Forelimb muscle (tissue), 1 donor: ENCODE data around the gene ACOX1. TPM values are rescaled to one million over a fixed set of nuclear protein-coding genes. Genes with fewer than 3 reads are reported as not detected.

Source experiments
- DNase-seq: peaks from one replicate; pipeline ENCODE4 v3.0.0-alpha.2; 2013; ENCODE audit warnings: low read depth
- polyA plus RNA-seq: library from polyadenylated mRNA; unstranded; fragments of 120-200 nt; gene quantifications from one replicate; pipeline ENCODE4 v1.2.1, GENCODE V29; 2013; ENCODE audit not compliant: insufficient read length

ACOX1 gene
- polyA plus RNA-seq, 1 donor, result 18.9 TPM

GRCh38 chr17:75933808-75934207, 45.2 kb downstream of the ACOX1 start:
- DNase-seq, result no peak

- DNase-seq, result no peak
These were observed 46.1 kb downstream of the ACOX1 start for GRCh38 chr17:75932852-75933251.

- DNase-seq, result no peak
These were observed 47.9 kb downstream of the ACOX1 start for GRCh38 chr17:75931062-75931461.

GRCh38 chr17:75927286-75927922, 51.6 kb downstream of the ACOX1 start:
- no peak for DNase-seq

- no peak for DNase-seq
These were observed 52.5 kb downstream of the ACOX1 start for GRCh38 chr17:75926456-75926855.

GRCh38 chr17:75925912-75926311, 53.1 kb downstream of the ACOX1 start:
- DNase-seq, result no peak

GRCh38 chr17:75925103-75925502, 53.9 kb downstream of the ACOX1 start:
- DNase-seq, result no peak

GRCh38 chr17:75922963-75923874, 55.7 kb downstream of the ACOX1 start:
- DNase-seq, result no peak

- no peak for DNase-seq
These were observed 56.6 kb downstream of the ACOX1 start for GRCh38 chr17:75922173-75922961.

GRCh38 chr17:75921596-75921995, 57.4 kb downstream of the ACOX1 start:
- DNase-seq, result no peak

GRCh38 chr17:75920045-75920560, 58.9 kb downstream of the ACOX1 start:
- DNase-seq, result no peak

GRCh38 chr17:75919611-75920010, 59.4 kb downstream of the ACOX1 start:
- no peak for DNase-seq

GRCh38 chr17:75917917-75918445, 61.0 kb downstream of the ACOX1 start:
- DNase-seq, result no peak

- DNase-seq, result no peak
These were observed 61.6 kb downstream of the ACOX1 start for GRCh38 chr17:75917141-75917916.

- DNase-seq, result no peak
These were observed 63.7 kb downstream of the ACOX1 start for GRCh38 chr17:75915268-75915667.

- DNase-seq, result no peak
These were observed 64.2 kb downstream of the ACOX1 start for GRCh38 chr17:75914643-75915267.

GRCh38 chr17:75913537-75914210, 65.3 kb downstream of the ACOX1 start:
- DNase-seq, result no peak

GRCh38 chr17:75910699-75911098, 68.3 kb downstream of the ACOX1 start:
- no peak for DNase-seq

GRCh38 chr17:75909812-75910274, 69.1 kb downstream of the ACOX1 start:
- DNase-seq, result no peak
